ENCODE measurements around the gene NPAS1.

Gene NPAS1

GRCh38 chr19:47022140-47022536, 2.5 kb downstream of the NPAS1 start:
- H3K27me3 Mint-ChIP-seq: peaks cover 74% of the 10 kb centered on the region
- no peak overlapping the region for H3K27ac Mint-ChIP-seq
- ATAC-seq: no peak
- peaks cover 21% of the 10 kb centered on the region for H3K4me1 Mint-ChIP-seq
- H3K4me3 Mint-ChIP-seq: no peak overlapping the region
- H3K9me3 Mint-ChIP-seq: no peaks in the 10 kb centered on the region
- no peaks in the 10 kb centered on the region for H3K36me3 Mint-ChIP-seq

- no peak overlapping the region for H3K4me3 Mint-ChIP-seq
- H3K27me3 Mint-ChIP-seq: peaks cover 81% of the 10 kb centered on the region
- H3K36me3 Mint-ChIP-seq: no peaks in the 10 kb centered on the region
- no peak overlapping the region for H3K27ac Mint-ChIP-seq
- no peaks in the 10 kb centered on the region for H3K9me3 Mint-ChIP-seq
- no peak for ATAC-seq
- H3K4me1 Mint-ChIP-seq: peaks cover 21% of the 10 kb centered on the region
Observed at GRCh38 chr19:47022541-47023447, 3.2 kb downstream of the NPAS1 start.

DNA sequence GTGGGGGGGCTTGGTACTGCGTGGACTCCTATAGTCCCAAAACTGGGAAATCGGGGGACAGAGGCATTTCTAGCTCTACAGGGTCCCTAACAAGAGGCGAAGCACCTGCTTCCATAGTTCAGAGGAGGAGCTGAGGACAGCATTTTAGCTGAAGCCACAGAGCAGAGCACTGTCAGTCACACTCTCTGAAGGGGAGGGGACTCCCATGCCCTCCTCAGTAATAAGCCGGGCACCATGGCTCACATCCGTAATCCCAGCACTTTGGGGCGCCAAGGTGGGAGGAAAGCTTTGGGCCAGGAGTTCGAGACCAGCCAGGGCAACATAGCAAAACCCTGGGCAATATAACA, 3.8 kb downstream of the NPAS1 start:
- Mint-ChIP-seq H3K4me3 (no peak overlapping the region), H3K36me3 (no peaks in the 10 kb centered on the region), H3K9me3 (no peaks in the 10 kb centered on the region), H3K4me1 (peaks cover 21% of the 10 kb centered on the region), H3K27ac (no peak overlapping the region), H3K27me3 (peaks cover 86% of the 10 kb centered on the region)
- no peak for ATAC-seq

DNA sequence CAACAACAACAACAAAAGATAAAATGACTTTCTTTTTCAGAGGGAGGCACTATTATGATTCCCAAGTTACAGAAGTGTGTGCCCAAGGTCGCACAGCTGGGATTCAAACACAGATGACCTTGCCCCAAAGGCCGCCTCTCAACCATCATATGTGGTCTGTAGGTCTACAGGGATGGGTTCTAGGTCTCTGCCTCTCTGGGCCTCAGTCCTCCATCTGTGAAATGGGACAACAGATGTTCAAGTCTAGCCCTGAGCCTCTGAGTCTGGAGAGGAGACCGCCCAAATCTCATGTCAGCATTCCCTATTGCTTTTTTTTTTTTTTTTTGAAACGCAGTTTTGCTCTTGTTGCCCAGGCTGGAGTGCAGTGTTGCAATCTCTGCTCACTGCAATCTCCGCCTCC, 4.9 kb downstream of the NPAS1 start:
- Mint-ChIP-seq H3K4me3 (no peak overlapping the region), H3K9me3 (no peaks in the 10 kb centered on the region), H3K4me1 (peaks cover 14% of the 10 kb centered on the region), H3K27ac (no peak overlapping the region), H3K36me3 (no peaks in the 10 kb centered on the region), H3K27me3 (peaks cover 86% of the 10 kb centered on the region)
- no peak for ATAC-seq

DNA sequence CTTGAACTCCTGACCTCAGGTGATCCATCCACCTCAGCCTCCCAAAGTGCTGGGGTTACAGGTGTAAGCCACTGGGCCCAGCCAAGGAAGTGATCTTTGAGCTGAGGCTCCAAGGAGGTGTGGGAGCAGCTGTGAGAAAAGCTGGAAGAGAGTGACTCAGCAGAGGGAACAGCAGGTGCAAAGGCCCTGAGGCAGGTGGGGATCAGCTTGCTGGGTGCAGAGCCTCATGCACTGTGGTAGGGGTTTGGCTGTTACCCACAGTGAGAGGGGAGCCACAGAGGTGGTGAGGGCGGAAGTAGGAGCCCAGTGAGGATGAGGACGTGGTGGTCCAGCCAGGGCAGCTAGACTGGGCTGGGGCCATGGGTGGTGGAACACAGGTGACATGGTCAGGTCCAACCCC, 6.5 kb downstream of the NPAS1 start:
- Mint-ChIP-seq H3K4me1 (peaks cover 8% of the 10 kb centered on the region), H3K36me3 (no peaks in the 10 kb centered on the region), H3K27me3 (peaks cover 83% of the 10 kb centered on the region), H3K27ac (no peak overlapping the region), H3K4me3 (no peak overlapping the region), H3K9me3 (no peaks in the 10 kb centered on the region)
- ATAC-seq: no peak

- peaks cover 83% of the 10 kb centered on the region for H3K27me3 Mint-ChIP-seq
- no peaks in the 10 kb centered on the region for H3K36me3 Mint-ChIP-seq
- H3K9me3 Mint-ChIP-seq: no peaks in the 10 kb centered on the region
- ATAC-seq: no peak
- no peak overlapping the region for H3K27ac Mint-ChIP-seq
- H3K4me3 Mint-ChIP-seq: no peak overlapping the region
- H3K4me1 Mint-ChIP-seq: peaks cover 8% of the 10 kb centered on the region
Observed at GRCh38 chr19:47026889-47027288, 7.3 kb downstream of the NPAS1 start.

DNA sequence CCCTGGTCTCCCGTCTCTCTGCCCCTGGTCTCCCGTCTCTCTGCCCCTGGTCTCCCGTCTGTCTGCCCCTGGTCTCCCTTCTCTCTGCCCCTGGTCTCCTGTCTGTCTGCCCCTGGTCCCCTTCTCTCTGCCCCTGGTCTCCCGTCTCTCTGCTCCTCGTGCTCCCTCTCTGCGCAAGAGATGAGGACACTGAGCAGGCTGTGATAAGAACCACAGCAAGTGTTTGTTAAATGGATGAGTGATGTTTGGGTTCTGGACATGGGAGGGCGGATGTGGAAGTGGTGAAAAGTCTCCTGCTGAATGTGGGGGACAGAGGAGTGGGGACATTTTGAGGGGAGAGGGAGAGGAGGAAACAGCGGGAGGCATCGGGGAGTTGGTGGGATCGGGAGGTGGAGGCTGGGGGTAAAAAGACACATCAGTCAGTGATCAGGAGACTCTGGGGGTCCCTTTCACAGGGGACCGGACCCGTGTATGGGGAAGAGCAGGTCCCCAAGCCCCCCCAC, 8.0 kb downstream of the NPAS1 start:
- Mint-ChIP-seq H3K36me3 (no peaks in the 10 kb centered on the region), H3K27me3 (peaks cover 83% of the 10 kb centered on the region), H3K4me1 (peaks cover 16% of the 10 kb centered on the region), H3K4me3 (no peak overlapping the region), H3K9me3 (no peaks in the 10 kb centered on the region), H3K27ac (no peak overlapping the region)
- no peak for ATAC-seq

DNA sequence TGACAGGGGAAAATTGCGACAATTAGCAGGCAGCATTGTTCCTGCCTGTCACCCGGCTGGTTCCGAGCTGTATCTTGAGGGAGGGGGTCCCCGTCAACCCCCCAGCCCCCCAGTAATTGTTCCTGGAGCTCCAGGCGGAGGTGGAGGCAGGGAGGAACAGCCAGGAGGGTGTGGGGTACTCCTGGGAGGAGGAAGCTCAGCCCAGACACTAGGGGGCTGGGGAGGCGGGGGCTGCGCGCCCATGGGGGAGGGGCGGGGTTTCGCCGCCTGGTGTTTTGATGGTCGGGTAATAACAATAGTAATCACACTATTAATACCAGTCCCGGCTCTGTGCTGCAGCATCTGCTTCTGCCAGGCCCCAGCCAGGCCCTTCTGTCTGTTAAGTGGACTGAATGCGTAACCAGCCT, 8.6 kb downstream of the NPAS1 start:
- Mint-ChIP-seq H3K36me3 (no peaks in the 10 kb centered on the region), H3K9me3 (no peaks in the 10 kb centered on the region), H3K27me3 (peaks cover 82% of the 10 kb centered on the region), H3K4me1 (peaks cover 12% of the 10 kb centered on the region), H3K27ac (no peak overlapping the region), H3K4me3 (no peak overlapping the region)
- ATAC-seq: no peak

DNA sequence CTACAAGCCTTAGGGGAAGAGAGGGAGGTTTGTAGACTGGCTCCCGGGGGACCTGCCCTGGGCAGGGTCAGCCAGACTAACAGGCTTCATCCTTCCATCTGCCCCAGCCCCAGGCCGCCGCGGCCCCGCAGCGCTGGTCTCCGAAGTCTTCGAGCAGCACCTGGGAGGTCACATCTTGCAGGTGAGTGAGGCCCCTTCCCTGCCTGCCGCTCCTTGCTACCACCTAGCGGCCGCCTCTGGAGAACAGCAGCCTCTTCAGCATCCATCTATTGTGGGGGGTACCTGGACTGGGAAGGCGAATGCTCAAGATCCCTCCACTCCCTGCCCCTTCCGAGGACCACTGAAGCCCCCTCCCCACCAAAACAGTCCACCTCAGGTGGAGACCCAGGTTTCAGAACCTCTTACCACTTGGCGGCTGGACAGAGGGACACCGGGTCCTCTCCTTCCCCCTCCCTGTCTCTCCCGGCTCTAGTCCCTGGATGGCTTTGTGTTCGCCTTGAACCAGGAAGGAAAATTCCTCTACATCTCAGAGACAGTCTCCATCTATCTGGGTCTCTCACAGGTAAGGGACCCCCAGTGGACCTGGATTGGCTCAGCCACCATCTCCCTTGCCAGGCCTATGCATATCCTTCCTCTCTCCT, 12.7 kb downstream of the NPAS1 start:
- peaks cover 50% of the 10 kb centered on the region for H3K27me3 Mint-ChIP-seq
- H3K4me3 Mint-ChIP-seq: no peak overlapping the region
- peaks cover 30% of the 10 kb centered on the region for H3K4me1 Mint-ChIP-seq
- H3K9me3 Mint-ChIP-seq: no peaks in the 10 kb centered on the region
- H3K27ac Mint-ChIP-seq: no peak overlapping the region
- ATAC-seq: no peak
- no peaks in the 10 kb centered on the region for H3K36me3 Mint-ChIP-seq

DNA sequence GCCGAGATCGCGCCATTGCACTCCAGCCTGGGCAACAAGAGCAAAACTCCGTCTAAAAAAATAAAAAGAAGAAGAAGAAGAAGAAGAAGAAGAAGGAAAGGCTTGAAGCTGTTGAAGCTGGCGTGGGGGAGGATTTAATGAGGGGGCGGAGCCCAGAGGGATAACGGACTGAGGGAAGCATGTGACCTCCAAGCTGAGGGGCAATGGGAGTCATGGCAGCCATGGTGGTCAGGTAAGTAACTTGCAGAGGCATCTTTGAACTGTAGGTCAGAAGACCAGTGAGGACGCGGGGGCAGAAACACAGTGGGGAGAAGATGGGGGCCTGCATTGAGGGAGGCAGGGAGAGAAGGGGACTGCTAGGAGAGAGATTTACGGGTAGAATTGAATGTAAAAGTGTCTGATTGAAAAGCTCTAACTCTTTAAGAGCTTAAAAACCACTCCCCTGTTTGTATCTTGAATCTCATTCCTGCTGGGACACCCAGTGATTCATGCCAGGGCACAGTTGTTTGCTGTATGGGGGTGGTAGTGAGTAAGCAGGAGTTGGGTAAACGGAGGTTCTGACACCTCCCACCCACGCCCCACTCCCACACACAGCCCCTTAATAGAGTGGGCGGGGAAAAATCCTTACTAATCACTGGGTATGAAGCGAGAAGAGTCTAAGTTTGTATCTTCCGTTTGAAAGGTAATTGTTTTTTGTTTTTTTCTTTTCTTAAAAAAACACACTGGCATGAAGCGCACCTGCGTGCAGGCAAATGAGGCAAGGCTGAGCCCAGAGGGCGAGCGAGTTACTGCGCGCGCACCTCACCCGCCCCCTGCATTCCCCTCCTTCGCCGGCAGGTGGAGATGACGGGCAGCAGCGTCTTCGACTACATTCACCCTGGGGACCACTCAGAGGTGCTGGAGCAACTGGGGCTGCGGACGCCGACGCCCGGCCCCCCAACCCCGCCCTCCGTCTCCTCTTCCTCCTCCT, 15.8 kb downstream of the NPAS1 start:
- Mint-ChIP-seq H3K4me1 (peaks cover 30% of the 10 kb centered on the region), H3K4me3 (peak overlapping the region; percentile 86), H3K27me3 (peaks cover 23% of the 10 kb centered on the region), H3K36me3 (no peaks in the 10 kb centered on the region), H3K27ac (peak overlapping the region; percentile 77), H3K9me3 (no peaks in the 10 kb centered on the region)
- ATAC-seq: peak; percentile 95

- peak overlapping the region; percentile 86 for H3K4me3 Mint-ChIP-seq
- peaks cover 4% of the 10 kb centered on the region for H3K36me3 Mint-ChIP-seq
- H3K27me3 Mint-ChIP-seq: peaks cover 19% of the 10 kb centered on the region
- H3K9me3 Mint-ChIP-seq: no peaks in the 10 kb centered on the region
- peak; percentile 68 for ATAC-seq
- H3K4me1 Mint-ChIP-seq: peaks cover 33% of the 10 kb centered on the region
- H3K27ac Mint-ChIP-seq: peak overlapping the region; percentile 77
Observed at GRCh38 chr19:47036097-47036651, 16.5 kb downstream of the NPAS1 start.

DNA sequence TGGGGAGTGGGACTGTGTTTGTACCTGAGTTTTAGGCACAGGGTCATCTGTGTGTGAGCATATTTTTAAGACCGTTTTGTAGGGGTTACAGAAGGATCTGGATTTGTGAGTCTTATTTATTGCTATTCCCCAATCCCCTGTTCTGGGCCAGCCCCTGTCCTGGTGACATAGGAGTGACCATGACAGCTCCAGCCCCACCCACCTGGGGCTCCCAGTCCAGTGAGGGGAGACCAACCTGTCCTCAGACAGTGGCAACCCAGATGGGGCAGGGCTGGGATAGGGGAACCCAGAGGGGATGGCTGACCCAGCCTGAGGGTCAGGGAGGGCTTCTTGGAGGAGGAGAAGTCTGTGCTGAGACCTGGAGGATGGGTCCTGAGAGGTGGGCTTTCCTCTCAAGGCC, 18.1 kb downstream of the NPAS1 start:
- H3K4me1 Mint-ChIP-seq: peaks cover 27% of the 10 kb centered on the region
- ATAC-seq: no peak
- peaks cover 3% of the 10 kb centered on the region for H3K27me3 Mint-ChIP-seq
- H3K9me3 Mint-ChIP-seq: no peaks in the 10 kb centered on the region
- H3K4me3 Mint-ChIP-seq: no peak overlapping the region
- peaks cover 7% of the 10 kb centered on the region for H3K36me3 Mint-ChIP-seq
- no peak overlapping the region for H3K27ac Mint-ChIP-seq

GRCh38 chr19:47039239-47039874, 19.7 kb downstream of the NPAS1 start:
- Mint-ChIP-seq H3K27ac (no peak overlapping the region), H3K36me3 (peaks cover 7% of the 10 kb centered on the region), H3K4me3 (no peak overlapping the region)

GRCh38 chr19:47040869-47041268, 21.2 kb downstream of the NPAS1 start:
- peak overlapping the region; percentile 12 for H3K27ac Mint-ChIP-seq

More at GRCh38 chr19:47039239-47039874, 19.7 kb downstream of the NPAS1 start:
- Mint-ChIP-seq H3K9me3 (no peaks in the 10 kb centered on the region), H3K4me1 (peaks cover 27% of the 10 kb centered on the region), H3K27me3 (no peaks in the 10 kb centered on the region)
- ATAC-seq: no peak

More at GRCh38 chr19:47040869-47041268, 21.2 kb downstream of the NPAS1 start:
- no peaks in the 10 kb centered on the region for H3K27me3 Mint-ChIP-seq
- peaks cover 15% of the 10 kb centered on the region for H3K4me1 Mint-ChIP-seq
- H3K9me3 Mint-ChIP-seq: no peaks in the 10 kb centered on the region
- no peak overlapping the region for H3K4me3 Mint-ChIP-seq
- H3K36me3 Mint-ChIP-seq: peaks cover 7% of the 10 kb centered on the region
- ATAC-seq: no peak

All from stimulated activated memory B cell treated with anti-CD40 and anti-IgM and Interleukin-4, amounts not matched to agents 10 μg/mL and 1 μg/mL and 100 μg/mL, for 72 hours (primary cell).